GM21526 (cell line): ENCODE measurements around the gene EYS.
"Not testable (repeated sequence)": the region's sequence is repeated elsewhere in the genome, so short reads cannot be mapped to it uniquely, and the experiment has no call there.

Experiments
- ATAC-seq: cut with Tn5 transposase; IDR thresholded peaks from one replicate; pipeline ENCODE4 v1.9.1; 2021; ENCODE audit warnings: moderate library complexity; ENCODE audit not compliant: unreplicated experiment, low FRiP score

Gene EYS

GRCh38 chr6:65469650-65470049 lies 237.4 kb downstream of the EYS start:
- no peak for ATAC-seq

- no peak for ATAC-seq
Observed at GRCh38 chr6:65468307-65468706, 238.7 kb downstream of the EYS start.

- ATAC-seq = no peak
Observed at GRCh38 chr6:65461121-65461520, 245.9 kb downstream of the EYS start.

GRCh38 chr6:65452333-65452732 lies 254.7 kb downstream of the EYS start:
- ATAC-seq = no peak

- ATAC-seq = no peak
Observed at GRCh38 chr6:65450451-65450850, 256.6 kb downstream of the EYS start.

GRCh38 chr6:65449926-65450325 lies 257.1 kb downstream of the EYS start:
- no peak for ATAC-seq

GRCh38 chr6:65448866-65449265 lies 258.2 kb downstream of the EYS start:
- ATAC-seq = no peak

GRCh38 chr6:65436281-65436680 lies 270.7 kb downstream of the EYS start:
- ATAC-seq = no peak

GRCh38 chr6:65416621-65417020 lies 290.4 kb downstream of the EYS start:
- no peak for ATAC-seq

GRCh38 chr6:65410309-65410708 lies 296.7 kb downstream of the EYS start:
- no peak for ATAC-seq

- ATAC-seq = no peak
Observed at GRCh38 chr6:65402564-65402963, 304.5 kb downstream of the EYS start.

- no peak for ATAC-seq
Observed at GRCh38 chr6:65399355-65400084, 307.5 kb downstream of the EYS start.

GRCh38 chr6:65398851-65399250 lies 308.2 kb downstream of the EYS start:
- ATAC-seq = no peak

- no peak for ATAC-seq
Observed at GRCh38 chr6:65350530-65350929, 356.5 kb downstream of the EYS start.

- not testable (repeated sequence) for ATAC-seq
Observed at GRCh38 chr6:65302655-65303054, 404.4 kb downstream of the EYS start.

- no peak for ATAC-seq
Observed at GRCh38 chr6:65299236-65299635, 407.8 kb downstream of the EYS start.

GRCh38 chr6:65295812-65296211 lies 411.2 kb downstream of the EYS start:
- no peak for ATAC-seq

- no peak for ATAC-seq
Observed at GRCh38 chr6:65289491-65289890, 417.5 kb downstream of the EYS start.

- ATAC-seq = no peak
Observed at GRCh38 chr6:65285275-65285674, 421.8 kb downstream of the EYS start.

GRCh38 chr6:65280060-65280459 lies 427.0 kb downstream of the EYS start:
- no peak for ATAC-seq

- ATAC-seq = no peak
Observed at GRCh38 chr6:65262241-65262640, 444.8 kb downstream of the EYS start.

- ATAC-seq = no peak
Observed at GRCh38 chr6:65259982-65260381, 447.0 kb downstream of the EYS start.

GRCh38 chr6:65259059-65259458 lies 448.0 kb downstream of the EYS start:
- ATAC-seq = no peak
